Muscle of leg (tissue), 11 donors: ENCODE results near the gene XAF1. TPM values are rescaled to one million over a fixed set of nuclear protein-coding genes. Genes with fewer than 3 reads are reported as not detected.
"Not testable (repeated sequence)": the region's sequence is repeated elsewhere in the genome, so short reads cannot be mapped to it uniquely, and the experiment has no call there.

Experiments
- DNase-seq: peaks from one replicate; pipeline ENCODE4 v3.0.0; 2013
- H3K27ac ChIP-seq: one replicate; pipeline ENCODE4 v1.5.1; 2013; ENCODE audit warnings: mild to moderate bottlenecking, low read length, control low read depth
- H3K27me3 ChIP-seq: one replicate; pipeline ENCODE4 v1.6.1; 2013; ENCODE audit warnings: low read length; ENCODE audit not compliant: control insufficient read depth, insufficient read depth
- H3K36me3 ChIP-seq: one replicate; pipeline ENCODE4 v1.6.1; 2013; ENCODE audit warnings: low read length; ENCODE audit not compliant: control insufficient read depth, insufficient read depth
- H3K4me1 ChIP-seq: one replicate; pipeline ENCODE4 v1.6.1; 2013; ENCODE audit warnings: low read length; ENCODE audit not compliant: control insufficient read depth, insufficient read depth
- H3K4me3 ChIP-seq: one replicate; pipeline ENCODE4 v1.5.1; 2013; ENCODE audit warnings: low read length, control low read depth
- H3K9me3 ChIP-seq: replicated peaks from 2 replicates; pipeline ENCODE4 v1.6.1; 2013; ENCODE audit warnings: low read depth, low read length; ENCODE audit not compliant: control insufficient read depth
- WGBS: methylation state at CpG from one replicate; pipeline ENCODE4 v1.1.5; 2013; ENCODE audit warnings: missing lambda C conversion rate; ENCODE audit not compliant: insufficient coverage; 5-methylcytosine and 5-hydroxymethylcytosine counted together
- polyA plus RNA-seq, 8 donors: library from polyadenylated mRNA; unstranded; fragments of 120-200 nt; gene quantifications; one replicate each; pipeline versions ENCODE4 v1.2.1 to v1.2.3, GENCODE V29; 2013; ENCODE audit warnings: inconsistent platforms in 1 of 8, low replicate concordance in 1 of 8; ENCODE audit not compliant: insufficient read length in 8 of 8, insufficient read depth in 1 of 8
- total RNA-seq: library from RNA; stranded (reverse); fragments of 120-200 nt; gene quantifications from one replicate; pipeline ENCODE4 v1.2.4, GENCODE V29; 2013

Gene XAF1
- total and polyA plus RNA-seq, 9 donors: 4.5 to 15.9 (median 8.2) TPM

- Histone ChIP-seq H3K4me3 (no peak within 1 kb of the TSS), H3K4me1 (peaks cover 5% of the 10 kb centered on the region), H3K36me3 (no peaks in the 10 kb centered on the region), H3K27me3 (peaks cover 46% of the 10 kb centered on the region), H3K27ac (no peak within 1 kb of the TSS), H3K9me3 (no peaks in the 10 kb centered on the region)
- WGBS: under 1% methylated on average over 68 of the region's 71 CpGs
- DNase-seq: no peak
Observed at GRCh38 chr17:6713130-6713917, 42.5 kb upstream of the XAF1 start, which contains the start of gene SLC13A5. Gene SLC13A5, minus strand, starts transcription at chr17:6713369. Its CDS starts 36 bp downstream, at chr17:6713333.

- H3K27ac ChIP-seq: no peak overlapping the region
Observed at GRCh38 chr17:6713918-6714271, 42.0 kb upstream of the XAF1 start.

GRCh38 chr17:6714315-6714874 is 41.5 kb upstream of the XAF1 start:
- H3K9me3 ChIP-seq: no peaks in the 10 kb centered on the region
- peaks cover 5% of the 10 kb centered on the region for H3K4me1 ChIP-seq
- H3K27me3 ChIP-seq: peaks cover 45% of the 10 kb centered on the region
- H3K36me3 ChIP-seq: no peaks in the 10 kb centered on the region
- WGBS: 42% methylated on average over 5 of the region's 7 CpGs
- H3K4me3 ChIP-seq: no peak overlapping the region
- no peak for DNase-seq
- H3K27ac ChIP-seq: no peak overlapping the region

More at GRCh38 chr17:6713918-6714271, 42.0 kb upstream of the XAF1 start:
- peaks cover 5% of the 10 kb centered on the region for H3K4me1 ChIP-seq
- no peaks in the 10 kb centered on the region for H3K9me3 ChIP-seq
- peaks cover 45% of the 10 kb centered on the region for H3K27me3 ChIP-seq
- no peak for DNase-seq
- H3K36me3 ChIP-seq: no peaks in the 10 kb centered on the region
- WGBS: 4% methylated on average over 29 of the region's 29 CpGs
- no peak overlapping the region for H3K4me3 ChIP-seq

- Histone ChIP-seq H3K4me1 (peaks cover 5% of the 10 kb centered on the region), H3K27me3 (peaks cover 32% of the 10 kb centered on the region), H3K4me3 (no peak overlapping the region), H3K27ac (no peak overlapping the region), H3K36me3 (no peaks in the 10 kb centered on the region), H3K9me3 (no peaks in the 10 kb centered on the region)
- no peak for DNase-seq
- WGBS: no CpG with 5 or more reads among the region's 2 CpGs
Observed at GRCh38 chr17:6716736-6717135, 39.1 kb upstream of the XAF1 start.

GRCh38 chr17:6721744-6722143 is 34.1 kb upstream of the XAF1 start:
- H3K9me3 ChIP-seq: no peaks in the 10 kb centered on the region
- H3K36me3 ChIP-seq: no peaks in the 10 kb centered on the region
- no peak for DNase-seq
- H3K27ac ChIP-seq: no peak overlapping the region
- H3K27me3 ChIP-seq: peaks cover 7% of the 10 kb centered on the region
- no peaks in the 10 kb centered on the region for H3K4me1 ChIP-seq
- WGBS: 70% methylated on average over 4 of the region's 5 CpGs
- no peak overlapping the region for H3K4me3 ChIP-seq

- H3K9me3 ChIP-seq: no peaks in the 10 kb centered on the region
- H3K4me1 ChIP-seq: no peaks in the 10 kb centered on the region
- no peaks in the 10 kb centered on the region for H3K36me3 ChIP-seq
- peaks cover 9% of the 10 kb centered on the region for H3K27me3 ChIP-seq
- H3K4me3 ChIP-seq: no peak overlapping the region
- H3K27ac ChIP-seq: no peak overlapping the region
- DNase-seq: no peak
- WGBS: 80% methylated on average over 5 of the region's 5 CpGs
Observed at GRCh38 chr17:6724009-6724408, 31.8 kb upstream of the XAF1 start.

- Histone ChIP-seq H3K4me3 (no peak overlapping the region), H3K36me3 (no peaks in the 10 kb centered on the region), H3K27ac (no peak overlapping the region), H3K27me3 (peaks cover 2% of the 10 kb centered on the region), H3K4me1 (no peaks in the 10 kb centered on the region), H3K9me3 (no peaks in the 10 kb centered on the region)
- WGBS: 100% methylated on average over 2 of the region's 4 CpGs
- DNase-seq: no peak
Observed at GRCh38 chr17:6729531-6729930, 26.3 kb upstream of the XAF1 start.

GRCh38 chr17:6746665-6747064 is 9.2 kb upstream of the XAF1 start:
- not testable (repeated sequence) for H3K4me1 ChIP-seq, H3K36me3 ChIP-seq
- WGBS: 93% methylated on average over 3 of the region's 6 CpGs

GRCh38 chr17:6748617-6749016 is 7.2 kb upstream of the XAF1 start:
- Histone ChIP-seq H3K4me1 (peaks cover 11% of the 10 kb centered on the region), H3K27ac (no peak overlapping the region), H3K4me3 (no peak overlapping the region), H3K36me3 (no peaks in the 10 kb centered on the region), H3K27me3 (no peaks in the 10 kb centered on the region), H3K9me3 (no peaks in the 10 kb centered on the region)
- DNase-seq: no peak

More at GRCh38 chr17:6746665-6747064, 9.2 kb upstream of the XAF1 start:
- not testable (repeated sequence) for DNase-seq, H3K4me3 ChIP-seq, H3K9me3 ChIP-seq, H3K27me3 ChIP-seq, H3K27ac ChIP-seq

- peaks cover 13% of the 10 kb centered on the region for H3K4me1 ChIP-seq
- DNase-seq: no peak
- H3K36me3 ChIP-seq: no peaks in the 10 kb centered on the region
- no peak overlapping the region for H3K4me3 ChIP-seq
- H3K27ac ChIP-seq: no peak overlapping the region
- no peaks in the 10 kb centered on the region for H3K9me3 ChIP-seq
- 100% methylated on average over 1 of the region's 6 CpGs for WGBS
- H3K27me3 ChIP-seq: no peaks in the 10 kb centered on the region
Observed at GRCh38 chr17:6749519-6749918, 6.3 kb upstream of the XAF1 start.
